Effector memory CD4-positive, alpha-beta T cell (primary cell): ENCODE results near the gene CHAF1B.

Experiments
- DNase-seq, 3 donors: peaks; one replicate each; pipeline ENCODE4 v3.0.0-alpha.2; 2020
- H3K27ac ChIP-seq: 2 replicates; pipeline ENCODE4 v1.7.0; 2013; ENCODE audit warnings: mild to moderate bottlenecking, low read length, moderate library complexity; ENCODE audit not compliant: insufficient read depth, poor library complexity, severe bottlenecking
- H3K27me3 ChIP-seq: replicated peaks from 2 replicates; pipeline ENCODE4 v1.7.0; 2013; ENCODE audit warnings: mild to moderate bottlenecking, low read length; ENCODE audit not compliant: insufficient read depth, control insufficient read depth, poor library complexity, severe bottlenecking
- H3K36me3 ChIP-seq: 2 replicates; pipeline ENCODE4 v1.7.0; 2013; ENCODE audit warnings: mild to moderate bottlenecking, low read length, moderate library complexity; ENCODE audit not compliant: control insufficient read depth, insufficient read depth
- H3K4me1 ChIP-seq: 2 replicates; pipeline ENCODE4 v1.7.0; 2013; ENCODE audit warnings: low read length, mild to moderate bottlenecking; ENCODE audit not compliant: control insufficient read depth, insufficient read depth, poor library complexity, severe bottlenecking
- H3K4me3 ChIP-seq: 2 replicates; pipeline ENCODE4 v1.7.0; 2013; ENCODE audit warnings: low read length, low read depth, mild to moderate bottlenecking; ENCODE audit not compliant: insufficient read depth, poor library complexity, severe bottlenecking
- H3K9me3 ChIP-seq: 2 replicates; pipeline ENCODE4 v1.7.0; 2013; ENCODE audit warnings: mild to moderate bottlenecking, low read length, moderate library complexity; ENCODE audit not compliant: control insufficient read depth

Gene CHAF1B

DNA sequence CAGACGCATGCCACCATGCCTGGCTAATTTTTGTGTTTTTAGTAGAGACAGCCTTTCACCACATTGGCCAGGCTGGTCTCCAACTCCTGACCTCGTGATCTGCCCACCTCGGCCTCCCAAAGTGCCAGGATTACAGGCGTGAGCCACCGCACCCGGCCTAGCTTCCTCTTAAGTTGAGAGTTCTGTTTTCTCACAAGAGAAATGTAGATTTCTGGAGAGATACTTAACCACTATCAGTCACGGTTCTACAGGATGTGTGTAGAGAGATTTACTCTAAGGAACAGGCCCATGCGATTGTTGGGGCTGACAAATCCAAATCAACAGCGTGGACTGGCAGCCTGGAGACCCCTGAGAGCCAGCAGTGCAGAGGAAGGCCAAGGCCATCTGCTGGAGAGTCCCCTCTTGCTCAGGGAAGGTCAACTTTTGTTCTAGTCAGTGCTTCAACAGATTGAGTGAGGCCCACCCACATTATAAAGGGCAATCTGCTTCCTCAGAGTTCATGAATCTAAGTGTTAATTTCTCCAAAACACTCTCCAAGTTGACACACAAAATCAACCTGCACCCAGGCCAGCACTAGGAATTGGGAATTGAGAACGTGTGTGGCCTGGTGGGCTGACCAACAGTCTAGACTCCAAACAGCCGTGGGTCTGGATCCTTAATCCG lies 38.7 kb downstream of the CHAF1B start:
- Histone ChIP-seq H3K4me3 (no peak overlapping the region), H3K4me1 (no peaks in the 10 kb centered on the region), H3K27ac (no peak overlapping the region), H3K27me3 (no peaks in the 10 kb centered on the region), H3K36me3 (no peaks in the 10 kb centered on the region), H3K9me3 (no peaks in the 10 kb centered on the region)
- DNase-seq = no peak

- Histone ChIP-seq H3K9me3 (no peaks in the 10 kb centered on the region), H3K4me1 (no peaks in the 10 kb centered on the region), H3K27ac (no peak overlapping the region), H3K27me3 (no peaks in the 10 kb centered on the region), H3K4me3 (no peak overlapping the region), H3K36me3 (no peaks in the 10 kb centered on the region)
- DNase-seq = no peak
Measured at GRCh38 chr21:36424592-36424991, 39.4 kb downstream of the CHAF1B start.

- no peaks in the 10 kb centered on the region for H3K36me3 ChIP-seq
- no peaks in the 10 kb centered on the region for H3K9me3 ChIP-seq
- H3K27me3 ChIP-seq = no peaks in the 10 kb centered on the region
- H3K27ac ChIP-seq = no peak overlapping the region
- H3K4me1 ChIP-seq = no peaks in the 10 kb centered on the region
- no peak overlapping the region for H3K4me3 ChIP-seq
- DNase-seq = no peak
Measured at GRCh38 chr21:36425286-36425685, 40.1 kb downstream of the CHAF1B start.

GRCh38 chr21:36427502-36427901 lies 42.3 kb downstream of the CHAF1B start:
- H3K4me1 ChIP-seq = no peaks in the 10 kb centered on the region
- no peak for DNase-seq
- H3K27ac ChIP-seq = no peak overlapping the region
- H3K36me3 ChIP-seq = no peaks in the 10 kb centered on the region
- no peaks in the 10 kb centered on the region for H3K27me3 ChIP-seq
- H3K4me3 ChIP-seq = no peak overlapping the region
- no peaks in the 10 kb centered on the region for H3K9me3 ChIP-seq

DNA sequence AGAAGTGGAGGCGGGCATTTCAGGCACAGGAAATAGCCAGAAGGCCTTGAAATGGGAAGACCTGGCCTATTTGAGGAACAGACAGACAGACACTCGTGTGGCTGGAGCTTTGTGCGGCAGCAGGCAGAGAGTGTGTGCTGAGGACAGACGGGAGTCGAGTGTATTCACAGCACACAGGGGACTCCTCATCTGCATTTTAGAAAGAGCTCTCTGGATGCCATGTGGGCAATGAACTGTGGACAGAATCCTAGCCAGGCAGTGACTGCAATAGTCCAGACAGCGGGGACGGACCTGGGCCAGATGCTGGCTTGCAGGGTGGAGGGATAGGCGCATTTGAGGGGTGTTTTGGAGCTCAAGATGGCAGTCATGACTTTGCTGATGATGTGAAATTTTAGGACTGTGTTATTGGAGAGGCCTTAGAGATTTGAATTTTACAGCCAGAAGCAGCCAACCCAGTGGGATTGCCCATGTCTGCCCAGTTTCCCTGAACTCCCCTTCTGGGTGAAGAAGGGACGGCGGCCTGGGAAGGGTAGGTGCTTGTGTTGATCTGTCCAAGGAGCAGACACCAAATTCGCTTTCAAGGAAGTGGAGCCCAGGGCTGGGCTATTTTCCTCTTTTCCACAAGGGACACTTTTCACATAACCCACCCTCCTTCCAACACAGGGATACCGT lies 43.7 kb downstream of the CHAF1B start:
- Histone ChIP-seq H3K9me3 (no peaks in the 10 kb centered on the region), H3K4me1 (no peaks in the 10 kb centered on the region), H3K4me3 (no peak overlapping the region), H3K36me3 (no peaks in the 10 kb centered on the region), H3K27ac (no peak overlapping the region), H3K27me3 (no peaks in the 10 kb centered on the region)
- DNase-seq = no peak

DNA sequence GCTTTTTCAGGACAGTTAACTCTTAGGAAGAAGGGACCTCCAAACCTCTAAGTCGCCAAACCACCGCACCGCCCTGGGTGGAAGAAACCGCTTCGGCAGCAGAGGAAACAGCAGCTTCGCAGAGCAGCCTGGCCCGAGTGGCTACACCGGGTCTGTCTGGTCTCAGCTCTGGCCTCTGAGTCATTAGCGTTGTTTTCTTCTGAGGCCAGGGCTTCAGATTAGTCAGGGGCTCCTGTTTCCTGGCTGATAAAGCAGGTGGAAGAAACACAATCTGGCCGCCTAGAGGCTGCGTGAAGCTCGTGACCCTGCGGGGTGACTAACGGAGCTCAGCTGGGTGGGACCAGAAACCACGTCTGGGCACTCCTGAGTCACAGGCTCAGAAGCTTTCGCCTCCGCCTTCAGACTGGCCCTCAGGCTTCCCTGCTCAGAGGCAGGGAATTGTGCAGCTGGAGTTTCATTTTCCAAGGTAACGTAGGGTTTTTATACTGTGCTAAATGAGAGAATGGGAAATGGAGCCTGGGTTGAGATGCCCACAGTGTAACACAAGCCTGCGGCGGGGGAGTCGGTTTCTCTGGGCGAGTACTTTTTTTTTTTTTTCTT lies 44.9 kb downstream of the CHAF1B start:
- DNase-seq = peak in 2 of 3 donors; percentile 30
- Histone ChIP-seq H3K9me3 (no peaks in the 10 kb centered on the region), H3K4me3 (peak overlapping the region; percentile 37), H3K27me3 (no peaks in the 10 kb centered on the region), H3K27ac (no peak overlapping the region), H3K36me3 (no peaks in the 10 kb centered on the region), H3K4me1 (no peaks in the 10 kb centered on the region)

GRCh38 chr21:36430841-36431240 lies 45.6 kb downstream of the CHAF1B start:
- H3K9me3 ChIP-seq = no peaks in the 10 kb centered on the region
- H3K4me1 ChIP-seq = no peaks in the 10 kb centered on the region
- no peak for DNase-seq
- H3K27ac ChIP-seq = no peak overlapping the region
- no peak overlapping the region for H3K4me3 ChIP-seq
- no peaks in the 10 kb centered on the region for H3K36me3 ChIP-seq
- H3K27me3 ChIP-seq = no peaks in the 10 kb centered on the region

GRCh38 chr21:36431252-36431651 lies 46.1 kb downstream of the CHAF1B start:
- H3K27me3 ChIP-seq = no peaks in the 10 kb centered on the region
- H3K36me3 ChIP-seq = no peaks in the 10 kb centered on the region
- no peak for DNase-seq
- no peak overlapping the region for H3K27ac ChIP-seq
- no peak overlapping the region for H3K4me3 ChIP-seq
- no peaks in the 10 kb centered on the region for H3K4me1 ChIP-seq
- no peaks in the 10 kb centered on the region for H3K9me3 ChIP-seq

GRCh38 chr21:36433059-36433709 lies 48.0 kb downstream of the CHAF1B start:
- Histone ChIP-seq H3K27me3 (no peaks in the 10 kb centered on the region), H3K4me1 (no peaks in the 10 kb centered on the region), H3K36me3 (no peaks in the 10 kb centered on the region), H3K27ac (no peak overlapping the region), H3K4me3 (no peak overlapping the region), H3K9me3 (no peaks in the 10 kb centered on the region)
- DNase-seq = no peak

- no peaks in the 10 kb centered on the region for H3K4me1 ChIP-seq
- DNase-seq = no peak
- H3K36me3 ChIP-seq = no peaks in the 10 kb centered on the region
- no peak overlapping the region for H3K4me3 ChIP-seq
- no peaks in the 10 kb centered on the region for H3K9me3 ChIP-seq
- H3K27me3 ChIP-seq = no peaks in the 10 kb centered on the region
- no peak overlapping the region for H3K27ac ChIP-seq
Measured at GRCh38 chr21:36434144-36434543, 49.0 kb downstream of the CHAF1B start.
